HG03439 (cell line): ENCODE data around the gene MMP11.
A peak's percentile ranks its signal among the peaks of the same experiment; 100 is the strongest.

ENCODE experiments used
- ATAC-seq: cut with Tn5 transposase; IDR thresholded peaks from one replicate; pipeline ENCODE4 v1.9.1; 2021; ENCODE audit warnings: mild to moderate bottlenecking, moderate library complexity; ENCODE audit not compliant: unreplicated experiment

Gene MMP11

DNA sequence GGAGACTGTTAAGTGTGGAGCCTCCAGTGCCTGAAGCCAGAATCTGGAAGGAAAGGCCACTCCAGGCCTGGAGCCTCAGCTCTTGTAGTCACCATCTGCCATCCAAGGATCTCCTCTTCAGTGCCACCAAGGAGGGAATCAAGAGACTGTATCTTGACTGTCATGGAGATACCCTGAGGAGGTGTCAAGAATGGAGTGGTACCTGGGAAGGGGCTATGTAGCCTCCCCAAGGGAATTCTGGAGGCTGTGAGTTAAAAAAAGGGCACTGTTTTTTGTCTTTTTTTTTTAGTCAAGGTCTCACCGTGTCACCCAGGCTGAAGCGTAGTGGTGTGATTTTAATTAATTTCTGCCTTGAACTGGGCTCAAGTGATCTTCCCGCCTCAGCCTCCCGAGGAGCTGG, 13.1 kb upstream of the MMP11 start:
- ATAC-seq, result no peak

DNA sequence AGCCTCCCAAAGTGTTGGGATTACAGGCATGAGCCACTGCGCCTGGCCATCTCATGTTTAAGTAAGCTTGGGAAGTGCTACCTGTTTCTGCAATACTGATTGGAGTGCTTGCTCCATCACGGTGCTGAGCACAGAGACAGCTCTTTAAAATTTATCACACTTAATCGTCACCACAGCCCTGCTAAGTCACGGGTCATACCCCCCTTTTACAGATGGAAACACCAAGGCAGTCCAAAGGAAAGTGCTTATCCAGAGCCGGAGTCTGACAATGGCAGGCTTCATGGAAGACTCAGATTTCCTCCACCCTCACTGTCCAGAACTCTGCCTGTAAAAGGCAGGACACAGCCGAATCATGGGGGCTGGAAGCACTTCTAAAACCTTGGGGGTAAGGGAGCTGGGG, 12.6 kb upstream of the MMP11 start:
- ATAC-seq, result no peak

GRCh38 chr22:23762842-23763578, 9.6 kb upstream of the MMP11 start, which contains the start of gene C22orf15:
Gene C22orf15, plus strand, starts transcription at chr22:23762990. Its CDS starts 317 bp downstream, at chr22:23763307.
- ATAC-seq, result no peak

DNA sequence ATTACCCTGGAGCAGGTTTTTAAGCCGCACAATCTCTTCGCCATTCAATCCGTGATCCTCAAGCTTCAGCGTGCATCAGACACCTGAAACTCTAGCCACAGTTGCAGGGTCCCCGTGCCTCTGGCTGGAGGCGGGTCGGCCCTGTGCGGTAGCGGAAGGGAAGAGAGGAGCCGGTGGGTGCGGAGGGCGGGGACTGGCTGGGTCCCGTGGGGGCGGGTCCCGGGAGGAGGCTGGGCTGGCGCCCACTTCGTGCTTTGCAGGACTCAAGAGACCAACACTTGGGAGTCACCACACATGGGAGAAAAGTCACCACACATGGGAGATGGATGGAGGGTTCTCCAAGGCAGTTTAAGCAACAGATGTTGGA, 9.1 kb upstream of the MMP11 start:
- no peak for ATAC-seq

DNA sequence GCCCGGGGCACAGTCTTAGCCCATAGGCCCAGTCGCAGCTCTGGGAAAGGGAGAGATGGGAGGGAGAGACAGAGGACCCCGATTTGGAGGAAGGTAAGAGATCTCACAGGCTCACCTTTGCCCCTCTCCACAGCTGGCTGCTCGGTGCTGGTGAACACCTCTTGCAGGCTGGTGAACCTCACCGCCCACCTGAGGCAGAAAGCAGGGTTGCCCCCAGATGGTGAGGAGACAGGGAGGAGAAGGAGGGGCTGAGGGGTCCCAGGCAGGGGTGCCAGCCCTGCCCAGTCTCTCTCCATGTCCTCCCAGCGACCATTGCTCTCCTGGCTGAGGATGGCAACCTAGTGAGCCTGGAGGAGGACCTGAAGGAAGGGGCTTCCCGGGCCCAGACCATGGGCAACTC, 8.7 kb upstream of the MMP11 start:
- no peak for ATAC-seq

DNA sequence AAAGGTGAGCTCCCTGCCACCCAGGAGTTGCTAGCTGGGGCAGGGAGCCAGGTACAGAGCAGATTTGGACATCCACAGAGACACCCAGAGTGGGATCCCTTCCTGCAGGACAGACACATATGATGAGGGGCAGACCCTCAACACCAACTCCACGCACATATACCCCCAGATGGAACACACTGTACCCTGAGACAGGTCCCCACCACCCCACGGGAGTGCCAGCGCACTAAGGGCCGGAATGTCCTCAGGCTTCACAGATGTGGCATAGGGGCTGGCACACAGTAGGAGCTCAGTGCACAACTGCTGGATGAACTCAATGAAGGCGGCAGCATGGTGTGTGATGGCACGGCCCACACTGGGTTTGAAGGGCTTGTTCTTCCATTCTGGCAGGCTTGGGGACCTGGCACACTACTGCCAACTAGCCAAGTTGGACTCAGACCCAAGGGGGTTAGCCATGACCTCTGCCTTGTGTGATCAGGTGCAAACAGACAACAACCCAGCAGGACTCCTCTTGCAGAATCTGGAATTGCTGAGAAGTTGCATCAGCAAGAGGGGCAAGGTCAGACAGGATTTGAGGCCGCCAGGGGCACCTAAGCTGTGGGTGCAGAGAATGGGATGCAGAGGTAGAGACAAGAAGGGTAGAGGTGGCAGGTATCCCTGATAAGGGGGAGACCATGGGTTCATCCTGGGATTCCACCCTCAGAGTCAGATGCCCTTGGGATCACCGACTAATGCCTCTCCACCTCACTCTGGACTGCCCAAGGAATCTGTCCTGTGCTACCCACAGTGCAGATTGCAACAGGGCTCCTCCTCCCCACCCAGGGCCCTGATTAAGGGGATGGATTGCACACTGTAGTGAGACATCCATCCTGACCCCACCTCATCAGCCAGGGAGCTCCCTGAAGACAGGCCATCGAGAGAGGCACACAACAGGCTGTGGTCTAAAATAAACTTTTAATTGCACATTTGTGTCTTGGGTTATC, 7.5 kb upstream of the MMP11 start:
- no peak for ATAC-seq

GRCh38 chr22:23767303-23767672, 5.4 kb upstream of the MMP11 start:
- no peak for ATAC-seq

DNA sequence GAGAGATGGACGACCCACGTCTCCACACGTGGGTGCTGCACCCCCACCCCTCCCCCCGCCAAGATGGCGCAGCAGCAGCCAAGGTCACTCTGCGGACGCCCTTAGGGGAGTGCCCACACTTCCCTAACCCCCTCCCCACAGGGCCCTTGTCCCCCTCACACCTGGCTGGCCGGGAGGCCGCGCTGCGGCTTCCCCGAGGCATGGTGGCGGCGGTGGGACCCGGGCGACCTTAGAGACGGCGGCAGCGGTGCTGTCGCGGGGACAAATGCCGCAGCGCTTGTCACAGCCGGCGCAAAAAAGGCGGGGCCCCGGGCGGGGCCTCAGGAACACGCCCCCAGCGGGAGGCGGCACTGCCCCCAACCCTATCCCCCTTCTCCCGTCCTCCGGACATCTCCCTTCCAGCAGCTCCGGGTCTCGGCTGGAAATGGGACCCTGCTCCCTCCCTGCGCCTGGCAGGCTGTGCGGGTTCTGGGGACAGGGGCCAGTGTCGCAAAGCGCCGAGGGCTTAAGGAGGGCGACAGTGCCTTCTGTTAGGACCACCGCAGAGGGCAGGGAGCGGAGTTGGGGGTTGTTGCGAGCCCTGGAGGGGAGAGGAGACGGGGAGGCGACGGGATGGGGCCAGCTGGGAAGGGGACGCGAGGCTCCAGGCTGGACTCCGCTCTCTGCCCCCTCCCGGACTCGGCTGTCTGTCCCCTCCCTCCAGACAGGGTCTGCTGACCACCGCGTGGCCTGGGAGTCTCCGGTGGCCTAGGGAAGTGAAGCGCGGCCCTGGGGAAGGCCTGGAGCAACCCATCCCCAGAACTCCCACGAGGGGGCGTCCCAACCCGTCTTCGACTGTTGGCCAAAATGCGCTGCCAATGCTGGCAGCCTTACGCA, 4.7 kb upstream of the MMP11 start, which contains the start of gene CHCHD10:
TSS of gene CHCHD10 (minus strand) at position 300 of the 876 bp plus-strand sequence. CDS start at position 202, 98 bp downstream.
- peak; percentile 50 for ATAC-seq

GRCh38 chr22:23769321-23769965, 3.2 kb upstream of the MMP11 start:
- ATAC-seq, result no peak

GRCh38 chr22:23772315-23772648, 367 bp upstream of the MMP11 start:
- ATAC-seq, result no peak

- ATAC-seq, result no peak
Measured at GRCh38 chr22:23773483-23774113, 949 bp downstream of the MMP11 start.

- no peak for ATAC-seq
Measured at GRCh38 chr22:23774114-23774921, 1.7 kb downstream of the MMP11 start.

DNA sequence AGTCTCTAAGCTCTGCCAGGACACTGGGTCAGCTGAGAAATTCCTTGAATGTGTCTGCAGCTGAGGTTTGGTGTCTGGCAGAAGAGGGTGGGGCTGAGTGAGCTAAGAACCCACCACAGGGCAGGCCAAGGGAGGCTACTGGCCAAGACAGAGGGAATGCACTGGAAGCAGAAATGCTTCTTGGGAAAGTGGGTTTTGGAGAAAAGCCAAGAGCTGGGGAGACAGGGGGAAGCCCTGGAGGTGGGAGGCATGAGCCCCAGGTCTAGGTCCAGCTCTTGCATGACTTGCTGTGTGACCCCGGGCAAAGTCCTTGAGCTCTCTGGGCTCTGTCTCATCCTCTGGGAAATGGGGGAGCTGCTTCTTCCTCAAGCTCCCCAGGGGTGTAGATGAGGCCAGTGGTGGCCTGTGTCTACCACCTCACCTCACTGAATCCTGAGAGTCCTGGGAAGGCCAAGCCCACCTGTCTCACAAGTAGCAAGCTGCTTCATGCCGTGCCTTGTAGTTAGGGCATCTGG, 2.3 kb downstream of the MMP11 start:
- no peak for ATAC-seq

- ATAC-seq, result no peak
Measured at GRCh38 chr22:23775779-23776375, 3.2 kb downstream of the MMP11 start.

GRCh38 chr22:23777776-23778576, 5.3 kb downstream of the MMP11 start:
- no peak for ATAC-seq

GRCh38 chr22:23778577-23778900, 5.9 kb downstream of the MMP11 start:
- ATAC-seq, result no peak

DNA sequence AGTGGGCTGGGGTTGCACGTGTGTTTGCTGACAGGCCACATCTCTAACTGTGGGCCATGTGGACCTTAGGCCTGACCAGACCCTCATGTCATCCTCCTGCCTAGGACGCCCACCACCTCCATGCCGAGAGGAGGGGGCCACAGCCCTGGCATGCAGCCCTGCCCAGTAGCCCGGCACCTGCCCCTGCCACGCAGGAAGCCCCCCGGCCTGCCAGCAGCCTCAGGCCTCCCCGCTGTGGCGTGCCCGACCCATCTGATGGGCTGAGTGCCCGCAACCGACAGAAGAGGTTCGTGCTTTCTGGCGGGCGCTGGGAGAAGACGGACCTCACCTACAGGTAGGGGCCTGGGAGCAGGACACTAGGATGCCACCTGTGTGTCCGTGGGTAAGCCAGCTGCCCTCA, 6.4 kb downstream of the MMP11 start:
- ATAC-seq, result no peak

GRCh38 chr22:23779731-23780130, 7.1 kb downstream of the MMP11 start:
- ATAC-seq, result no peak
